Right atrium auricular region (tissue), 2 donors: Measurements from ENCODE around the gene KIF2C. TPM values are rescaled to one million over a fixed set of nuclear protein-coding genes. Genes with fewer than 3 reads are reported as not detected.

Experiments
- DNase-seq: peaks from one replicate; pipeline ENCODE4 v3.0.0-alpha.2; 2019; ENCODE audit warnings: low spot score
- H3K27ac ChIP-seq, 2 donors: fragments of 200-600 bp; sonication (generic); 1 replicate in 1 of 2; 2 replicates in 1 of 2; pipeline ENCODE4 v1.5.1; 2016 to 2019
- H3K27me3 ChIP-seq, 2 donors: fragments of 200-600 bp; sonication (generic); one replicate each; pipeline versions ENCODE4 v1.5.1 to v1.6.0; 2017 to 2019
- H3K36me3 ChIP-seq: fragments of 200-600 bp; sonication (generic); one replicate; pipeline ENCODE4 v1.5.1; 2016
- H3K4me1 ChIP-seq, 2 donors: fragments of 200-600 bp; sonication (generic); one replicate each; pipeline versions ENCODE4 v1.5.1 to v1.6.0; 2017 to 2019
- H3K4me3 ChIP-seq, 2 donors: fragments of 200-600 bp; sonication (generic); 1 replicate in 1 of 2; 2 replicates in 1 of 2; pipeline ENCODE4 v1.5.1; 2017 to 2019; ENCODE audit warnings: mild to moderate bottlenecking in 1 of 2, moderate library complexity in 1 of 2
- H3K9me3 ChIP-seq, 2 donors: fragments of 200-600 bp; sonication (generic); one replicate each; pipeline ENCODE4 v1.5.1; 2019
- CTCF ChIP-seq, 2 donors: fragments of 200-600 bp; sonication (generic); IDR thresholded peaks; one replicate each; pipeline ENCODE4 v1.5.1; 2019; ENCODE audit warnings: antibody characterized with exemption in 2 of 2
- total RNA-seq, 2 donors: library from RNA; depleted of rRNA; stranded (reverse); fragments of >200 nt; gene quantifications; one replicate each; pipeline ENCODE4 v1.1.0, GENCODE V29; 2016

Gene KIF2C
- total RNA-seq, 2 donors from 2014 or later, result 0.67 to 1.3 TPM

DNA sequence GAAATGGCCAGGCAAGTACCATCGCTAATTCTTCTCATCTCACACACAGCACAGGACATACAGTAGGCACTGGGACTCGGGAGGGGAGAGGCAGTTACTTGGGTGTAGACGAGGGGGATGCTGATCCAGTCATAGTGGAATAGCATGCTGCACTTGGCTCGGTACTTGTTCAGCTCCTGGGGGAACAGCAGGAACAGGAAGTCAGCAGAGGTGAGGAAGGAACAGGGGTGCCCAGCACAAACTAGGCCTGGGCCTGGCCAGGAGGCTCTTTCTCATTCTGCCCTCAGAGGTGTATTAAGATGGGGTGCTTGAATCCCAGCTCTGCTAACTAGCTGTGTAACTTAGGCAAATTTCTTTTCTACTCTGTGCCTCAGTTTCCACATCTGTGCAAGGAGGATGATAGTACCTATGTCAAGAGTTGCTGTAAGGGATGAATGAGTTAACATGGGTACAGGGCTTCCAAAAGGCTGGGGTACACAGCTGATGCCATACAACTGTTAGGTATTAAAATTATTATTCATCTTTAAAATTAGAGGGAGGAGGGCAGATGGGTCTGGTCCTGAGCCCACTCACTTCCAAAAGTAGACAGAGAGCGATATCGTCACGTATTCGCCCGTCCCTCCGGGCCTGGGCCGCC lies 46.0 kb downstream of the KIF2C start:
- Histone ChIP-seq H3K4me3 (peak overlapping the region in 1 of 2 donors; percentile 59), H3K27ac (peak overlapping the region in 1 of 2 donors; percentile 69), H3K36me3 (peaks cover 10% of the 10 kb centered on the region), H3K4me1 (peaks cover 0 to 32% of the 10 kb centered on the region in 2 donors), H3K27me3 (no peaks in the 10 kb centered on the region), H3K9me3 (no peaks in the 10 kb centered on the region)
- DNase-seq, result no peak
- TF ChIP-seq CTCF (IDR thresholded peaks at IDR 0.05), result no peak

DNA sequence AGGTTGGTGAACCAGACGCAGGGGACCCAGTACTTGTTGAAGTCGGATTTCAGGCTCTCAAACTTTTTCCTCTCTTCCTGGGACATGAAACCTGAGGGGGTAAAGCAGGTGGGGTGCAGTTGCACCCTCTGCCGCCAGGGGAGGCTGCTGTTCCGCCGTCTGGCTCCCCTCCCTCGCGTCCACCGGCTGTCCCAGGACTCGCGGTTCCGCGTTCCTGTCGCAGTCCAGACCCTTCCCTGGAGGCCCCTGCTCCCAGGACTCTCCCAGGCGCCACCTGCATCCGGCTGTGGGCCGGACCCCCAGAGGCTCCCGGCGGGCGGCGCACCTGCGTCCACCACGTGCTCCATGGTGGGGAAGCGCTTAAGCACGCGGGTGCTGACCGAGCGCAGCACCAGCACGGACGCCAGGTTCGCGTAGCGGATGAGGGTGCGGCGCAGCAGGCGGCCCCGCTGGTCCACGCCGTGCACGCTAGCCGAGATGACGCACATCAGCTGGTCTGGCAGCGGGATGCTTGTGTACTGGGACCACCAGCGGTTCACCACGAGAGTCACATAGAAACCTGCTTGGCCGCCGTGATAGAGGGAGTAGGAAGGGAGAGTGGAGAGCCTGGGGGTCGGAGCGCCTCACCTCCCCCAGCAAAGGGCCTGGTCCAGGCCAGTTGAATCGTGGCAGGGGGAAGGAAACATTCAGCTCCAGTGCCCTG lies 46.7 kb downstream of the KIF2C start:
- peak; percentile 100 for TF ChIP-seq CTCF (IDR thresholded peaks at IDR 0.05)
- DNase-seq, result no peak
- H3K4me1 ChIP-seq, result peaks cover 0 to 32% of the 10 kb centered on the region in 2 donors
- no peaks in the 10 kb centered on the region for H3K27me3 ChIP-seq
- peaks cover 4% of the 10 kb centered on the region for H3K36me3 ChIP-seq
- H3K27ac ChIP-seq, result peak overlapping the region; percentile 40 to 69
- H3K4me3 ChIP-seq, result peak overlapping the region; percentile 45 to 59
- H3K9me3 ChIP-seq, result no peaks in the 10 kb centered on the region

GRCh38 chr1:44786841-44787426 lies 47.3 kb downstream of the KIF2C start:
- peak overlapping the region; percentile 40 to 69 for H3K27ac ChIP-seq
- H3K4me3 ChIP-seq, result peak overlapping the region in 1 of 2 donors; percentile 59
- peaks cover 0 to 32% of the 10 kb centered on the region in 2 donors for H3K4me1 ChIP-seq
- H3K27me3 ChIP-seq, result no peaks in the 10 kb centered on the region
- no peaks in the 10 kb centered on the region for H3K36me3 ChIP-seq
- TF ChIP-seq CTCF (IDR thresholded peaks at IDR 0.05), result no peak
- H3K9me3 ChIP-seq, result no peaks in the 10 kb centered on the region
- DNase-seq, result no peak

DNA sequence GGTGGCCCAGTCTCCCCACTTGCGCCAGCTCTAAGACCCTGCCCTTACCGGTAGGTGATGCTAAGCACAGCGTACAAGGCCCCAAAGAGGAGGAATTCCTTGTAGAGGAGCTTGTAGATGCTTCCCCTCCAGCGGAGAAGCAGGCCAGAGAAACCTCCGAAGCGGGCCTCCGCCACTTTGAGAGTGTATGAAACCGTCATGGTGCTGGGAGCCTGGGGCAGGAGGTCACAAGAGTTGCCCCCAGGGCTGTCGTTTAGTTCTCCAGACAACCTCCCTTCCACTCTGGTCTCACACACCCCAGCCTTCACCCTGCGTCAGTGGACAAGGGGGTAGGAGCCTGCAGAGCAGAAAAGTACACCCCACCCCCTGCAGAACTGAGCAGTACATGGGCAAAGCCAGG lies 47.9 kb downstream of the KIF2C start:
- no peaks in the 10 kb centered on the region for H3K9me3 ChIP-seq
- peaks cover 0 to 32% of the 10 kb centered on the region in 2 donors for H3K4me1 ChIP-seq
- DNase-seq, result no peak
- no peak for TF ChIP-seq CTCF (IDR thresholded peaks at IDR 0.05)
- H3K36me3 ChIP-seq, result no peaks in the 10 kb centered on the region
- H3K27ac ChIP-seq, result no peak overlapping the region
- H3K4me3 ChIP-seq, result no peak overlapping the region
- no peaks in the 10 kb centered on the region for H3K27me3 ChIP-seq

DNA sequence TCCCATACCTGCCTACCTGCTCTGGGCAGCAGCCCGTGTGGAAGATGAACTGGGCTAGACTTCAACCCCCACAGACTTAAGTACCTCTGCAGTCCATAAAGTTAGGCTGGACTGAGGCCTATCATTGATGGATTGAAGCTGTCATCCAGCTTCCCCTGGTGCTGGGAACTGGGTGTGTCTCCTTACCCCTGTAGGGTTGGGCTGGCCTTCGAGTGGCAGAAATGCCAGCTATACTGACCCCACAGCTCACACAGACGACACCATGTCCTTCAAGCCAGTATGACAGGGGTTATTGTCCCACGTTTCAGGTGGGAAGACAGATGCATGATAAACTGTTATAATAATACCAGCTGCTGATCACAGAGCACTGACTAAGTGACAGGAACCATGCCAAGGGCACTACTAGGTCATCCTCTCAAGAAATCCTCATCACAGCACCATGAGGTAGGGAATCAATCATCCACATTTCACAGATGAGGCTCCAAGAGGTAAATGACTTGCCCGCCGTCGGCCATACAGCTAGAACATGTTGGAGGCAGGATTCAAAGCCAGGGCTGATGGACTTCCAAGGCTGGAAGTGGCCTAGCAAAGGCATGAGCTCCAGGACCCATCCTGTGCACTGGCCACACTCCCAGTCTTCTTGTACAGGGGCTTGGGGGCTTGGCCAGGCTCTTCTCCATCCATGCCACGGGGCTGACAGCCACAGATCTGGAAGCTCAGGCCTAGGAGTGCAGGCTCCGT lies 48.7 kb downstream of the KIF2C start, which contains the start of gene BEST4:
Gene BEST4, minus strand, starts transcription at position 51 of the 741 bp plus-strand sequence. CDS start 465 bp downstream, outside the sequence.
- Histone ChIP-seq H3K27ac (no peak within 1 kb of the TSS), H3K9me3 (no peaks in the 10 kb centered on the region), H3K4me3 (no peak within 1 kb of the TSS), H3K4me1 (peaks cover 0 to 32% of the 10 kb centered on the region in 2 donors), H3K27me3 (no peaks in the 10 kb centered on the region), H3K36me3 (no peaks in the 10 kb centered on the region)
- TF ChIP-seq CTCF (IDR thresholded peaks at IDR 0.05), result no peak
- no peak for DNase-seq
